GM18499 (cell line): ENCODE measurements around the gene ARL15.

Experiments
- ATAC-seq: cut with Tn5 transposase; IDR thresholded peaks from one replicate; pipeline ENCODE4 v1.9.1; 2021; ENCODE audit warnings: moderate number of reproducible peaks; ENCODE audit not compliant: insufficient read depth, unreplicated experiment

ARL15 gene

GRCh38 chr5:54315736-54316528, 5.6 kb upstream of the ARL15 start:
- ATAC-seq = no peak

DNA sequence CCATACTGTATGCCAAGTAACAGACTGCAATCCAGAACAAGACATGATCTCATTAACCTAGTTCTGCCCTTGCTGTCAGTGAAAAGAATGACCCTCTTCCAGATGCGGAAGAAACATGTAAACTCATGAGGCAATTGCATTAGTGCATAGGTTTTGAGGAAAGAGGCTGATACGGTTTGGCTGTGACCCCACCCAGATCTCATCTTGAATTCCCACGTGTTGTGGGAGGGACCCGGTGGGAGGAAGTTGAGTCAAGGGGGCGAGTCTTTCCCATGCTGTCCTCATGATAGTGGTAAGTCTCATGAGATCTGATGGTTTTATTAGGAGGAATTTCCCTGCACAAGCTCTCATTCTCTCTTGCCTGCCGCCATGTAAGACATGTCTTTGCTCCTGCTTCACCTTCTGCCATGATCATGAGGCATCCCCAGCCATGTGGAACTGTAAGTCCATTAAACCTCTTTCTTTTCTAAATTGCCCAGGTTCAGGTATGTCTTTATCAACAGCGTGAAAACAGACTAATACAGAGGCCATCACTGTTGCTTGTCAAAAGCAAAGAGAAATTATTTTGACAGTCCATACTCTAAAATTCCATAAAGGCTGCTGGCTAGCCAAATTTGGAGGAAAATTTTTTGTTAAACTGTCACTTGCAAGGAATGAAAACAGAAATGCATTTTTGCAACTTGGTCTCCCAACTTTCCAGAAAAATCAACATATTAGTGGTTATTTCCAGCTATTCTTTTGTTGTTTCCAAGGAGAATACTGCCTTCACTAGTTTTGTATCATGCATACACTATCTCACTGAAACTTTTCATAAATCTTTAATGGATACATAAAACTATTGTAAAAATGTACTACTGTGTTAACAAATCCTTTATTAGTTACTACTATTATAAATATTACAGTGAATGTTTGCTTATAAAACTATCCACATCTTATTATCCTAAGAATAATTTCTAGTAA, 3.2 kb upstream of the ARL15 start:
- no peak for ATAC-seq

- ATAC-seq = no peak
These were observed 2.1 kb upstream of the ARL15 start for GRCh38 chr5:54312499-54312898.

GRCh38 chr5:54311176-54311677, 854 bp upstream of the ARL15 start:
- no peak for ATAC-seq

DNA sequence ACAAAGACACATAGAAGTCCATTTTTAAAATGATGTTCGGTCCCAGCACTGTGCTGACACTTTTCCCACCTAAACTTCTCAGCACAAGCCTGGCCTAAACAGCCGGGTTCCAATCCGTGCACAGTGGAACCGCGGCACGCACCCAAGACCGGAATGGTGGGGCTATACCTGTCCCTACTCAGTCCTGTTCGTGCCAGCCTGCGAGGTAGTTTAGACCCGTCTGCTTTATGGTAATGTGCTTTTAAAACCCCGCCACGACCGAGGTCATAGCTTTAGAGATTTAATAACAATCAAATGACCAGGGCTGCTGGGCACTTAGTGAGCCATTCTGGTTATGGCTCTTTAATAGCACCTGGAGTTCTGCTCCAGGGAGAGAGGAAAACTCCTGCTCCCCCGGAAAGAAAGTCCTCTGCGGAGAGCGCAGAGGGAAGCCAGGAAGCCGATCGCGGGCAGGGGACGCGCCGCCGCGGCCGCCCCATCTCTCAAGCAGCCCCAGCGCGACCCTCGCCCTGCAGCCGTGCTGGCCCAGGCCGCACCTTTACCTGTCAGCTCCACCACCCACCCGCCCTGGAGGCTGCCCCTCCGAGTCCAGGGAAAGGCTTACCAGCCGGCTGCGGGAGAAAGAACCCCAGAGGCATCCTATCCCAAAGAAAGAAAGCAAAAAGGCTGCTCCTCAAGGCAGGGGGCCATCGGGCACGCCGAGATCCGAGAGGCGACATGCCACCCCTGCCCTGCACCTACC, 511 bp downstream of the ARL15 start:
- peak; percentile 1 for ATAC-seq

DNA sequence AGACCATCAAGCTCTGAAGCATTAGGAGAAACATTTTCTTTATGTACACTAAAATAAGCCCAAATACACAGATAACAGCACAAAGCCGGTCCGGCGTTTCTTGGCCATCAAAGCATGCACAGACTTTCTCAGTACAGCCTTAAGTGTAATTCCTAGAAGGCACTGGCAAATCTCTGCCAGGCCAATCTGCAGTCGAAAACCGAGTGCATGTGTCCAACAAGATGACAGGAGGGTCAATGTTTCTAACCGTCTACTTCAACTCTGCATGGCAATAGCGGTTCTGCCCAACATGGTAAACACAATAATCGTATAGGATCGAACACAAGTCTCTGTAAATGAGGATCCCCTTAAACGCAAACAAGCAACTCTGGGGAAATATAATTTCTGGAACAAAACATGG, 1.1 kb downstream of the ARL15 start:
- no peak for ATAC-seq

DNA sequence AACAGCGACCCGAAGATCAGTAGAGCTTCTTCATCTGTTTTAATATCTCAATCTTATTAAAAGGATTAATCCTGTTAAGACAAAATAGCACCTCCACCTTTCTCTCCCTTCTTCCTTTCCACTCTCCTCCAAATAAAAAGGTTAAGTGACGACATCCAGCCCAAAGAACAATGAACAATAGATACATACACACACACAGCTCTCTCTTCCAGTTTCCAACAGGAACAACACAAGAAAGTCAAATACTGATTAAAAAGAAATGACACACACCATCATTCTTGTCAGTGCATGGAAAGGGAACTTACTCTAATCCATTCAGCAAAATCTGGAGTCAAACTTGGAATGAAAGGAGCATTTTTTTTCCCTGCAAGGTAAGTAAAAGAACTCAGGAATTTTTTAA, 2.8 kb downstream of the ARL15 start:
- no peak for ATAC-seq

- ATAC-seq = no peak
These were observed 3.5 kb downstream of the ARL15 start for GRCh38 chr5:54306893-54307292.

DNA sequence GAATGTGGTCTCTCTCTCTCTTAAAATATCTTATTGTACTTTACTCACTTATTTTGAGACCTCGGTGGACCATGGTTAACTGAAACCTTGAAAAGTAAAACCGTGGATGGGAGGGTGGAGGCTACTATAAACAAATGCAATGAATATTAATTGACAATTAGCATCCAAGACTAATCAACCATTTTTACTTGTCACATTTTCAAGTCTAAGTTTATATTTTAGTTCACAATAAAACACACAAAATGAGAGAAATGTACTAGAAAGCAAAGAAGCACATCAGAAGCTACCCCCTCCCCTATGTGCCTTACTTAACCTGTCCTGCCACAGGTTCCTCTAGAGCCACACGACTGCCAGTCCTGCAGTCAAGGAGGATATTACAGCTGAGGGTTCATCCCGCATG, 4.6 kb downstream of the ARL15 start:
- no peak for ATAC-seq

GRCh38 chr5:54304040-54304439, 6.3 kb downstream of the ARL15 start:
- no peak for ATAC-seq

DNA sequence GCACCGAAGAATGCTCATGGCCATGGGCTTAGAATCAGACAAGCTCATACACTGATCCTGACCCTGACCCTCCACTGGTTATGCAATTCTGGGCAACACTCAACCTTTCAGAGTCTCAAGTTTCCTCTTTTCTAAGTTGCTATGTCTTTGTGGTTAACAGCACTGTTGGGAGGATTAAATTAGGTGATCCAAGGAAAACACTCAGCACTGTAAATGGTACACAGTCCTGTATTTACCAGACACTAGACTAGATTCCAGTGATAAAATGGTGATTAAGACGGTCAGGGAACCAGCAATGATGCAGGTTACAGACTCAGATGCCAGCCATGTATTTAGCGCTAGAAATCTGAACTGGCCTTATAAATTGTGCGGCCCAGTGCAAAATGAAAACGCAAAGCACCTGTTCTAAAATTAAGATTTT, 8.1 kb downstream of the ARL15 start:
- ATAC-seq = no peak

- no peak for ATAC-seq
These were observed 8.5 kb downstream of the ARL15 start for GRCh38 chr5:54301849-54302248.

DNA sequence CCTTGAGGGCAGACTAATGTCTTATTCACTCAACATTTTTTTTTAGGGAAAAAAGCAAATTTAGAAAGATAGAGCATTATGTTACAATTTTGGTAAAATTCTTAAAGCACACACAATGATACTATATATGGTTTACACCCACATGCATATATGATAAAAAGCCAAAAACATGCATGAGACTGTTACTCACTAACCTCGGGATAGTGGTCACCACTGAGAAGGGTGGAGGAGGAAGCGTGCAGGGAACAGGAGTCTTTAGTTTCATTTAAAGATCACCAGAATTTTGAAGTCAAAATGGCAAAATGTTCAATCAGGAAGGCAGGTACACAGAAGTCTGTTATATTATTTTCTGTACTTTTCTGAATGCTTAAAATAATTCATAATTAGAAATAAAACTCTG, 9.2 kb downstream of the ARL15 start:
- no peak for ATAC-seq

- no peak for ATAC-seq
These were observed 11.4 kb downstream of the ARL15 start for GRCh38 chr5:54298947-54299346.

GRCh38 chr5:54296386-54296785, 14.0 kb downstream of the ARL15 start:
- ATAC-seq = no peak

DNA sequence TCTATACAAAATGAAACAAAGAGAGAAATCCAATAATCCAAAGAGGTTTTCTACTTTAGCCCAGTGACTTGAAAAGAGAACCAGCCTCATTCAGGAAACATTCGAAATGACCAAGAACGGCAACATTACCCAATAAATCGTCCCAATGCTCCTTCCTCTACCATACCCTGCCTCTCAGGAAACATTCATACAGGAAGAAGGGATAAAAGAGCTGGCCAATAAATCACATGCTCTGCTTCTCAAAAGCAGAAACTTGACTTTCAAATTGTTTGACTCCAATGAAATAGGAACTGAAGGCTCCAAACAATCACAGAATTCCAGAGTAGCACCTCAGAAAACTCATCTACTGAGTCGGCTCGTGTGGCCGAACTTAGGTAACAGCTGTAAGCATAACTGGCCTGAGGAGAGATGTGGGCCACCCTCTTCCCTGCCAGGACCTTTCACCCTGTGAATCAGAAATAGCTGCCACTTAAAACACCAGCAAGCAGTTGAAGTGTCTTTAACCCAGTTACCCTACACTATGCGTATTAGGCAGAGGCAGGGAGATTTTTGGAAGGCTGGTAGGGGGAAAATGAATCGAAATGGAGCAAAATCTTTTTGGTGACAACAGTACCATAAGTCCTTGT, 14.6 kb downstream of the ARL15 start:
- no peak for ATAC-seq

DNA sequence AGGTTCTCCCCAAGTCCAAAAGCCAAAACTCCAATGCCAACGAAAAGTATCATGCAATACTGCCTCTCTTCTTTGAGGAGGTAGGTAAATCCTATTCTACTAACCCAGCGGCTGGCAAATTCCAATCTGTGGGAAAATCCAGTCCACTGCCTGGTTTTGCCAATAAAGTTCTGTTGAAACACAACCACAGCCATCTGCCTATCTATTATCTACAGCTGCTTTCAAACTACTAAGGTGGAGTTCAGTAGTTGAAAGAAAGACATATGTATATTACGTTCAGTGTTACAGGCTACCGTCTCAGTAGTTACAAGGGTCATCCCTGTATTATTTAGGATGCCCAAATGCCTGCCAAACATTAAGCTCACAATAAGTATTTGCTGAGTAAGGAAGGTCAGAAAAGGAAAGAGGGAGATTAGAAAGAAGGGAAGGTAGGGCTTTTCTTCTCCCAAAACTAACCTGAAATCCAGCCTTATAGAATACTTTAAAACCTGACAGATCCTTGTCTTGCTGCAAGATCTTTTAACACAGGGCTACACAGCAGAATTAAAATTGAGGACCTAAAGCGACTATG, 16.2 kb downstream of the ARL15 start:
- no peak for ATAC-seq

GRCh38 chr5:54292866-54293265, 17.5 kb downstream of the ARL15 start:
- ATAC-seq = no peak

GRCh38 chr5:54291498-54291897, 18.9 kb downstream of the ARL15 start:
- no peak for ATAC-seq

GRCh38 chr5:54289769-54290168, 20.6 kb downstream of the ARL15 start:
- ATAC-seq = no peak
